ENCODE measurements around the gene DZIP3. TPM values are rescaled to one million over a fixed set of nuclear protein-coding genes. Genes with fewer than 3 reads are reported as not detected.

Gene DZIP3
- total RNA-seq, 1 experiment from 2014 or later: 22.1 TPM

DNA sequence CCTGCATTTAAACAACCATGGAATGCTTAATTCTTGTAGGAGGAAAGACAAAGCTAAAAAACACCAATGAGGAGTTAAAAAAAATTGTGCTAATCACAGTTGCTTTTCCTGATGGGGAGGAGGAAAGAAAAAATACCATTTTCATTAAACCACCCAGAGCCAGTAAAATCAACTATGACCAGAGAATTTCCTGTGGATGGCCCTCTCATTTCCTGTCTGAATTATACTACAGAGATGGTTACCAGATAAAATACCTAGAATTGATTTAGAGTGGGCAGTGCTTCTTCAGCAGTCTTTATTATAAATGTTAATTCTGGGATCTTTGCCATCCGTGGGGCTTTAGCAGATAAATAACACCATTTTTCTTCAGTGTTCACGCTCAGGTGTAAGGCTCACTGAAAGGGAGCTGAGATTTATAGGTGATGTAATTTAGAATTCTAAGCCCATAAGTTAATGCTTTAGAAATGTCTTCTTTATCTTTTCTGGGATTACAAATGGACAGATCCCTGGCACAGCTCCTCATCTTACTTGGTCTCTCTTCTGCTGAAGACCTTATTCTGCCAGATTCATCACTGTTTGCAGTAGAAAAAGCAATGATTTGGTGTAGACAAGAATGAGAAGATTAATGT lies 129.8 kb downstream of the DZIP3 start:
- Histone ChIP-seq H3K9me3 (ENCODE audit: control insufficient read depth, low read depth, low read length) (no peaks in the 10 kb centered on the region), H2BK20ac (ENCODE audit: low read depth, low read length, poor library complexity, severe bottlenecking) (no peak overlapping the region), H2BK120ac (ENCODE audit: low read depth, low read length, poor library complexity, severe bottlenecking) (no peak overlapping the region), H3K9ac (ENCODE audit: extremely low read depth, insufficient read length, low read length) (no peak overlapping the region), H2BK15ac (ENCODE audit: low read depth, low read length) (no peak overlapping the region), H3K27ac (ENCODE audit: insufficient read length, low read depth, low read length) (no peak overlapping the region), H3K18ac (ENCODE audit: insufficient read length, low read depth, low read length) (no peak overlapping the region), H3K4me2 (ENCODE audit: insufficient read depth, insufficient read length, low read length) (no peak overlapping the region), H2AFZ (ENCODE audit: low read length) (no peak overlapping the region), H2BK12ac (ENCODE audit: insufficient read length, low read depth, low read length) (no peak overlapping the region), H3K79me1 (ENCODE audit: insufficient read depth, low read depth, low read length, poor library complexity, severe bottlenecking) (no peaks in the 10 kb centered on the region), H4K8ac (replicated peaks; ENCODE audit: insufficient read length, low read depth, low read length) (no peak overlapping the region), H3K56ac (ENCODE audit: insufficient read length, low read depth, low read length) (no peak overlapping the region), H3T11ph (ENCODE audit: low read length) (no peak overlapping the region), H3K23ac (ENCODE audit: insufficient read length, low read depth, low read length) (no peak overlapping the region), H3K14ac (ENCODE audit: insufficient read depth, low read length) (no peak overlapping the region), H3K23me2 (ENCODE audit: insufficient read length, low read depth, low read length, poor library complexity, severe bottlenecking) (no peaks in the 10 kb centered on the region), H3K27me3 (ENCODE audit: insufficient read depth, low read length) (no peaks in the 10 kb centered on the region), H2AK5ac (ENCODE audit: insufficient read length, low read length) (no peak overlapping the region), H3K4ac (ENCODE audit: low read depth, low read length) (no peak overlapping the region), H3K79me2 (ENCODE audit: insufficient read depth, low read length) (no peaks in the 10 kb centered on the region), H4K91ac (ENCODE audit: insufficient read length, low read depth, low read length) (no peak overlapping the region), H4K5ac (ENCODE audit: insufficient read length, low read depth, low read length) (no peak overlapping the region), H3K4me1 (ENCODE audit: insufficient read depth, low read length) (no peaks in the 10 kb centered on the region), H4K20me1 (ENCODE audit: control insufficient read depth, insufficient read depth, insufficient read length) (no peaks in the 10 kb centered on the region), H2BK5ac (ENCODE audit: insufficient read length, low read length) (no peak overlapping the region)
- DNase-seq: no peak
- WGBS (ENCODE audit: extremely low coverage, insufficient read length, low lambda C conversion rate): no CpG with 5 or more reads among the region's 2 CpGs
- Mint-ChIP-seq H3K9me3 (no peaks in the 10 kb centered on the region; a peak in 1 of 5 replicates), H3K27me3 (ENCODE audit: low read depth) (no peaks in the 10 kb centered on the region), H3K4me1 (peaks cover 3 to 4% of the 10 kb centered on the region in 2 experiments; a peak in 1 of 4 replicates), H3K27ac (no peak overlapping the region; a peak in 1 of 7 replicates), H3K4me3 (no peak overlapping the region), H3K36me3 (ENCODE audit: insufficient read depth in 1 of 3, low read depth in 3 of 3) (no peaks in the 10 kb centered on the region)
- TF ChIP-seq CTCF (conservative IDR thresholded peaks at IDR 0.05): no peak

Measured in H9 (cell line).